Prostate gland (tissue), 2 donors: ENCODE data around the gene FGFBP1.

ENCODE experiments used
- POLR2A ChIP-seq: fragments of 450-650 bp; IDR thresholded peaks from one replicate; pipeline ENCODE4 v1.6.1; 2016; ENCODE audit warnings: antibody characterized with exemption, mild to moderate bottlenecking
- POLR2AphosphoS5 ChIP-seq: sonication (generic); formaldehyde crosslinking; IDR thresholded peaks from one replicate; pipeline ENCODE4 v1.6.1; 2017; ENCODE audit warnings: antibody characterized with exemption
- TF ChIP-seq, protein P1 (sequence below), 4 experiments: fragments of 200-600 bp in 2 of 4; fragments of 450-650 bp in 2 of 4; sonication (generic) in 2 of 4; IDR thresholded peaks; 1 replicate in 3 of 4; 2 replicates in 1 of 4; pipeline ENCODE4 v1.5.1; 2016 to 2019; ENCODE audit warnings: antibody characterized with exemption in 4 of 4, mild to moderate bottlenecking in 2 of 4, moderate library complexity in 2 of 4

GRCh38 chr4:15913631-15913970, 24.9 kb downstream of the FGFBP1 start:
- TF ChIP-seq POLR2AphosphoS5 (no peak), POLR2A (no peak)
- TF ChIP-seq, protein P1, sequence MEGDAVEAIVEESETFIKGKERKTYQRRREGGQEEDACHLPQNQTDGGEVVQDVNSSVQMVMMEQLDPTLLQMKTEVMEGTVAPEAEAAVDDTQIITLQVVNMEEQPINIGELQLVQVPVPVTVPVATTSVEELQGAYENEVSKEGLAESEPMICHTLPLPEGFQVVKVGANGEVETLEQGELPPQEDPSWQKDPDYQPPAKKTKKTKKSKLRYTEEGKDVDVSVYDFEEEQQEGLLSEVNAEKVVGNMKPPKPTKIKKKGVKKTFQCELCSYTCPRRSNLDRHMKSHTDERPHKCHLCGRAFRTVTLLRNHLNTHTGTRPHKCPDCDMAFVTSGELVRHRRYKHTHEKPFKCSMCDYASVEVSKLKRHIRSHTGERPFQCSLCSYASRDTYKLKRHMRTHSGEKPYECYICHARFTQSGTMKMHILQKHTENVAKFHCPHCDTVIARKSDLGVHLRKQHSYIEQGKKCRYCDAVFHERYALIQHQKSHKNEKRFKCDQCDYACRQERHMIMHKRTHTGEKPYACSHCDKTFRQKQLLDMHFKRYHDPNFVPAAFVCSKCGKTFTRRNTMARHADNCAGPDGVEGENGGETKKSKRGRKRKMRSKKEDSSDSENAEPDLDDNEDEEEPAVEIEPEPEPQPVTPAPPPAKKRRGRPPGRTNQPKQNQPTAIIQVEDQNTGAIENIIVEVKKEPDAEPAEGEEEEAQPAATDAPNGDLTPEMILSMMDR (IDR thresholded peaks at IDR 0.05), result no peak
